Thoracic aorta (tissue), 2 donors: Measurements from ENCODE around the gene MDM4. TPM values are rescaled to one million over a fixed set of nuclear protein-coding genes. Genes with fewer than 3 reads are reported as not detected.

Source experiments
- ATAC-seq: fragments of 150-250 bp; one replicate; pipeline ENCODE4 v1.8.0; 2017; ENCODE audit warnings: low read depth; ENCODE audit not compliant: insufficient number of reproducible peaks, low FRiP score
- DNase-seq: peaks from one replicate; pipeline ENCODE4 v3.0.0-alpha.2; 2020; ENCODE audit warnings: low spot score
- H3K27ac ChIP-seq, 2 donors: fragments of 200-600 bp; sonication (generic); 1 replicate in 1 of 2; 2 replicates in 1 of 2; pipeline ENCODE4 v1.5.1; 2016; ENCODE audit warnings: mild to moderate bottlenecking in 2 of 2, moderate library complexity in 2 of 2
- H3K27me3 ChIP-seq: fragments of 200-600 bp; sonication (generic); replicated peaks from 2 replicates; pipeline ENCODE4 v1.6.0; 2016; ENCODE audit warnings: mild to moderate bottlenecking; ENCODE audit not compliant: insufficient read depth
- H3K36me3 ChIP-seq: fragments of 200-600 bp; sonication (generic); one replicate; pipeline ENCODE4 v1.5.1; 2016
- H3K4me1 ChIP-seq, 2 donors: fragments of 200-600 bp; sonication (generic); 1 replicate in 1 of 2; 2 replicates in 1 of 2; pipeline versions ENCODE4 v1.5.1 to v1.6.0; 2016; ENCODE audit warnings: low read depth in 2 of 2, mild to moderate bottlenecking in 1 of 2; ENCODE audit not compliant: control insufficient read depth in 1 of 2
- H3K4me3 ChIP-seq: fragments of 200-600 bp; sonication (generic); 2 replicates; pipeline ENCODE4 v1.5.1; 2016; ENCODE audit warnings: mild to moderate bottlenecking
- H3K9me3 ChIP-seq: fragments of 200-600 bp; sonication (generic); 2 replicates; pipeline ENCODE4 v1.5.1; 2016
- total RNA-seq, 2 donors: library from RNA; depleted of rRNA; stranded (reverse); fragments of >200 nt; gene quantifications; one replicate each; pipeline versions ENCODE4 v1.1.0 to v1.2.3, GENCODE V29; 2016
- TF ChIP-seq, protein P1 (sequence below): fragments of 200-600 bp; sonication (generic); IDR thresholded peaks from one replicate; pipeline ENCODE4 v1.5.1; 2019; ENCODE audit warnings: antibody characterized with exemption

The MDM4 gene
- total RNA-seq, 2 donors from 2014 or later, result 79.9 to 126 TPM

DNA sequence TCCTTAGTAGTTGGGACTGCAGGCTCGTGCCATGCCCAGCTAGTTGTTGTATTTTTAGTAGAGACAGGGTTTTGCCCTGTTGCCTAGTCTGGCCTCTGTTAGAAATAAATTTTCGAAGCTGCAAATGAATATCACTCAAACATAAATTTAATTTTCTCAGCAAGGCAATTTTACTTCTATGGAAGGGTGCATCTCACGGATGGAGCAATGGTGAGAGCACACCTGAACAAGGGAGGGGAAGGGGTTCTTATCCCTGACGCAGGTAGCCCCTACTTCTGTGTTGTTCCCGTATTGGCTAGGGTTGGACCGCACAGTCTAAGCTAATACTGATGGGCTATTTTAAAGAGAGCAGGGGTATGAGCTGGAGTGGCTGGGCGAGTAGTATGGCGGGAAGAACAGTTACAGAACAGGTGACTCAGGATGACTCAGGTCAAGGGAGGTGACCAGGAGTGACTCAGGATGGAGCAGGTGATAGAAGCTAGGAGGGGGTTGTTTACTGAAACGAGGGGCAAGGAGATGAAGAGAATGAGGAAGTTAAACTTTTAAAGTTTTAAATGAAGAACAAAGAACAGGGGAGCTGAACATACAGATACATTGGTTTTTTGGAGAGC is 7.5 kb downstream of the MDM4 start:
- DNase-seq (no peak), ATAC-seq (no peak)
- Histone ChIP-seq H3K27me3 (no peaks in the 10 kb centered on the region), H3K27ac (no peak overlapping the region), H3K4me3 (no peak overlapping the region), H3K9me3 (no peaks in the 10 kb centered on the region), H3K4me1 (peaks cover 5 to 7% of the 10 kb centered on the region in 2 donors), H3K36me3 (peaks cover 22% of the 10 kb centered on the region)
- TF ChIP-seq, protein P1, sequence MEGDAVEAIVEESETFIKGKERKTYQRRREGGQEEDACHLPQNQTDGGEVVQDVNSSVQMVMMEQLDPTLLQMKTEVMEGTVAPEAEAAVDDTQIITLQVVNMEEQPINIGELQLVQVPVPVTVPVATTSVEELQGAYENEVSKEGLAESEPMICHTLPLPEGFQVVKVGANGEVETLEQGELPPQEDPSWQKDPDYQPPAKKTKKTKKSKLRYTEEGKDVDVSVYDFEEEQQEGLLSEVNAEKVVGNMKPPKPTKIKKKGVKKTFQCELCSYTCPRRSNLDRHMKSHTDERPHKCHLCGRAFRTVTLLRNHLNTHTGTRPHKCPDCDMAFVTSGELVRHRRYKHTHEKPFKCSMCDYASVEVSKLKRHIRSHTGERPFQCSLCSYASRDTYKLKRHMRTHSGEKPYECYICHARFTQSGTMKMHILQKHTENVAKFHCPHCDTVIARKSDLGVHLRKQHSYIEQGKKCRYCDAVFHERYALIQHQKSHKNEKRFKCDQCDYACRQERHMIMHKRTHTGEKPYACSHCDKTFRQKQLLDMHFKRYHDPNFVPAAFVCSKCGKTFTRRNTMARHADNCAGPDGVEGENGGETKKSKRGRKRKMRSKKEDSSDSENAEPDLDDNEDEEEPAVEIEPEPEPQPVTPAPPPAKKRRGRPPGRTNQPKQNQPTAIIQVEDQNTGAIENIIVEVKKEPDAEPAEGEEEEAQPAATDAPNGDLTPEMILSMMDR, result no peak

DNA sequence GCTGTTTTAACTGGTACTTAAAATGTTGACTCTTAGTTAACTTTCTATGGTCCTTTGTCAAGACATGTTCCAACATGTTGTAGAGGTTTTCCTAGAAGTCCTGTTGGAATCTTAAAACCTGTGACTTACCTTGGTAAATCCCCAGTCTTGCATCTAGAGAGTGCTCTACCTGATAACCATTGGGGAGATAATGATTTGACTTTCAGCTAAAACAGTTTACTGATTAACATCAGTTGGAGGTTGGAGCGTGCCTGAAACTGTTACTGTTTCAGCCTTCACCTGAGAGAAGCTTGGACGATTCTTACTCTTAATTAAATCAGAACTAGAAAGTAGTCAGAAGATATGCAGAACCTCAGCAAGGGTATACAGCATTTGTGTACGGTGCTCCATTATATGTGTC is 8.8 kb downstream of the MDM4 start:
- peaks cover 31% of the 10 kb centered on the region for H3K36me3 ChIP-seq
- ATAC-seq, result no peak
- no peak for DNase-seq
- TF ChIP-seq, protein P1, result no peak
- H3K27ac ChIP-seq, result no peak overlapping the region
- no peaks in the 10 kb centered on the region for H3K9me3 ChIP-seq
- no peak overlapping the region for H3K4me3 ChIP-seq
- peaks cover 4 to 7% of the 10 kb centered on the region in 2 donors for H3K4me1 ChIP-seq
- no peaks in the 10 kb centered on the region for H3K27me3 ChIP-seq

DNA sequence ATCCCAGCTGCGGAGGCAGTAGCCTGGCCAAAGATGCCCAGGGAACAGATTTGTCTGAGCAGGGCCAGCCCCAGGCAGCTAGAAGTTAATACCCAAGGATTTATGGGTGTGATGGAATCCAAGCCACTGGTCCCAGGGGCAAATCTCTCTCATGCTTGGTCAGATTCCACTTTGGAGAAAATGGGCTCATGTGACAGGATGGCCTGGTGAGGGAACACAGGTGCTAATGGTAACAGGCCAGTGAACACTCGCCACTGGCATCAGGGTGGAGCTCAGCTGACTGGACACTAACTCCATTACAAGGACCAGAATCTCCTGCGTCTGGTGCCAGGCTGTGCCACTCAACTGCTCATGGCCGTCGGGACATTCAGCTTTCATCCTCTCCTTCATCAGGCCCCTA is 12.0 kb downstream of the MDM4 start:
- no peaks in the 10 kb centered on the region for H3K27me3 ChIP-seq
- DNase-seq (no peak), ATAC-seq (no peak)
- TF ChIP-seq, protein P1, result no peak
- peaks cover 46% of the 10 kb centered on the region for H3K36me3 ChIP-seq
- no peaks in the 10 kb centered on the region for H3K9me3 ChIP-seq
- no peaks in the 10 kb centered on the region for H3K4me1 ChIP-seq
- H3K4me3 ChIP-seq, result no peak overlapping the region
- no peak overlapping the region for H3K27ac ChIP-seq

DNA sequence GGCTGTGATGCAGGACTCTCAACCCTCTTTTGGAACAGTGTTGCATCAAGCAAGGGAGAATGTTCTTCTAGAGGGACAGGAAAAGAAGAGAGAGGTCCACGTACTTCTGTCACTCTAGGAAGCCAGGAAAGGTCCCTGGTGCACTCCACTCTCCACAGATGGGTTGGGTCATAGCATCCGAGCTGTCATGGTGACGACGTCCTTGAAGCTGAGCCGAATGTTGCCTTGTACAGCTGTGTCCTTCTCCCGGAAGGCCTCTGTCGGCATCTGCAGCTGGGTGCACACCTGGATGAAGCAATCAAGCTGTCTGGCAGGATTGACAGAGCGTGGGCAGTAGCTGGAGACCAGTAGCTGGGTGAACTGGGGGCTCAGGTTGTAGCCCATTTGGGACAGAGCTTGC is 12.5 kb downstream of the MDM4 start:
- DNase-seq (no peak), ATAC-seq (no peak)
- H3K36me3 ChIP-seq, result peaks cover 46% of the 10 kb centered on the region
- H3K27ac ChIP-seq, result no peak overlapping the region
- no peaks in the 10 kb centered on the region for H3K9me3 ChIP-seq
- TF ChIP-seq, protein P1, result no peak
- no peaks in the 10 kb centered on the region for H3K27me3 ChIP-seq
- no peaks in the 10 kb centered on the region for H3K4me1 ChIP-seq
- no peak overlapping the region for H3K4me3 ChIP-seq

DNA sequence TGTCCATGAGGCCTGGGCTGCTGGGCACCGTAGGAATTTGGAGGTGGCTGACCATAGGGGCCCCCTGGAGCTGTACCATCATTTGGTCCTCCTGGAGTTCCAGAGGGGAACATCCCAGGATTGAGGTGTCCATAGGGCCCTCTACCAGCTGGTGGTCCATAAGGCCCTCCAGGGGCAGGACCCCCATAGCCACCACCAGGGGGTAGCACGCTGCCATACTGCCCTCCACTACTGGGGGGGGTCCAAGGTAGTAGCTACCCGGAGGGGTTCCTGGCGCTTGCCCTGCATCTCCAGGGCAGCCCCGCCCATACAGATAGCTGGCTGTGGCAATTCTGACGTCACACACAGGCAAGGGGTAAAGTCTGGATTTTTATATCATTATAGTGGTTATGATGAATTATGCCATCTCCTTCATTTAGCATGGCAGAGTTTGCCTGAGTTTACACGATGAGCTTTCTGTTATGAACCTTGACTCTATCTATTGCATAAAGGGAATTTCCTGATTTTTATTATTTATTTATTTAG is 13.2 kb downstream of the MDM4 start:
- no peak overlapping the region for H3K4me3 ChIP-seq
- ATAC-seq, result no peak
- H3K36me3 ChIP-seq, result peaks cover 46% of the 10 kb centered on the region
- no peaks in the 10 kb centered on the region for H3K27me3 ChIP-seq
- no peak for DNase-seq
- TF ChIP-seq, protein P1, result no peak
- H3K4me1 ChIP-seq, result no peaks in the 10 kb centered on the region
- H3K27ac ChIP-seq, result no peak overlapping the region
- H3K9me3 ChIP-seq, result no peaks in the 10 kb centered on the region
